ENCODE results near the gene PCDHA1.

GRCh38 chr5:140967226-140967893 is 181.4 kb downstream of the PCDHA1 start:
- TF ChIP-seq IKZF4 (CRISPR knock-in tag; IDR thresholded peaks at IDR 0.05; ENCODE audit: borderline replicate concordance, low read depth, not compliant biosample characterization) (no peak), ZNF484 (CRISPR knock-in tag; IDR thresholded peaks at IDR 0.05; ENCODE audit: borderline replicate concordance, low read depth) (no peak), CTCF (CRISPR knock-in tag; IDR thresholded peaks at IDR 0.05) (no peak), POLR2A (IDR thresholded peaks at IDR 0.05; ENCODE audit: insufficient read depth in 1 of 2, low read depth in 2 of 2, low read length in 2 of 2) (no peak), ZNF790 (CRISPR knock-in tag; IDR thresholded peaks at IDR 0.05; ENCODE audit: borderline replicate concordance) (no peak), ZNF17 (CRISPR knock-in tag; IDR thresholded peaks at IDR 0.05) (no peak), PCBP1 (IDR thresholded peaks at IDR 0.05; ENCODE audit: borderline replicate concordance, low read depth, low read length) (no peak), MXD3 (CRISPR knock-in tag; IDR thresholded peaks at IDR 0.05) (no peak), ZZZ3 (CRISPR knock-in tag; IDR thresholded peaks at IDR 0.05; ENCODE audit: borderline replicate concordance) (no peak), TCF7L2 (IDR thresholded peaks at IDR 0.05; ENCODE audit: low read depth, low read length) (no peak)
